Globus pallidus (tissue), 1 donor: ENCODE results near the gene SLC38A4.

Experiments used
- DNase-seq: peaks from one replicate; pipeline ENCODE4 v3.0.0-alpha.2; 2015; ENCODE audit warnings: low spot score

SLC38A4 gene

DNA sequence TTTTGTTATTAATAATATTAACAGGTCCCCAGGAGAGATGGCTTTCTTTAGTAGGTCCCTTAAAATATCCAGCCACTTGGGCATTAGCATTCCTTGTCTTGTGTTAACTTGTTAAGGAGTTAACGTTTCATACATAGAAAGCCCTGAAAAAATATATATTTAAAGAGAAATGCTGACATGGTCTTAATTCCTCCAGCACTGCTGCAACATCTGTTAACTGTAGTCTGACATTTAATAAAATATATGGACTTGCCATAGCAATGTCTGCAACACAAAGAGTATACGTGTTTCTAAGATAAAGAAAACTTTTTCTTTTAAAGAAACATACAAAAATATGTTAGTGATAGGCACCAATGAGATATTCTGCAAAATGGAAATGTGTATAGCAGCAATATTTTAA lies 10.0 kb downstream of the SLC38A4 start:
- DNase-seq, result no peak

DNA sequence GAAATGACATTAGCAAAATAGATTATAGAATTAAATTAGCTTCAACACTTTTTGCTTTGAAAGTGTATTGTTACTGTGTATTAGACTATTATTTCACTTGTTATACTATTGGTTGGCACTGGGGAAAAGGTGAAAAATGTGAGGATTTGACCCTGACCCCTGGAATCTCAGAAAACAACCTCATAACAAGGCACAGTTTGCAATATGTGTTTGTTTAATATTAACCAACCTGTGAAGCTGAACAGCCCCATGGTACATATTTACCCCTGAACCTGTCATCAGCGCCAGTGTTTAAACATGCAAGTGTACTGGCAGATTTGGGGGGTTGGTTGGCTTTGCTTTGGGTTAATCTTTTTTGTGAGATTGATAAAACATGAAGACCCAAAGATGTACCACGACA lies 11.7 kb downstream of the SLC38A4 start:
- DNase-seq, result no peak

DNA sequence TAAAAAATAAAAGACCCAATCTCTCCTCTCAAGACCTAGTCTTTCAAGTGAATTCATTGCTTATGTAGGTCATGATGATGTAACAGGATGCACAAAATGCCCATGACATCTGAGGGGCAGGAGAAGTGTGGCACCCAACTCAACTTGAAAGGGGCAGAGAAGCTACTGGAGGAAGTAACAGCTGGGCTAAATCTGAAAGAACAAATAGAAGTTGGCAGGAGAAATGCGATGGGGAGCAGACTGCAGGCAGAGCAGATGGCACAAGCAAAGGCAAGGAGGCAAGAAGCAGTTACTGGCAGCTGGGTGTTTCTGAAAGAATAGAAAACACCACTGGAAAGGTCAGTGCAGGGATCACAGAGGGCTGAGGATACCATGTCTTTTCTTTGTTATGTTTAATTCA lies 14.6 kb downstream of the SLC38A4 start:
- no peak for DNase-seq

DNA sequence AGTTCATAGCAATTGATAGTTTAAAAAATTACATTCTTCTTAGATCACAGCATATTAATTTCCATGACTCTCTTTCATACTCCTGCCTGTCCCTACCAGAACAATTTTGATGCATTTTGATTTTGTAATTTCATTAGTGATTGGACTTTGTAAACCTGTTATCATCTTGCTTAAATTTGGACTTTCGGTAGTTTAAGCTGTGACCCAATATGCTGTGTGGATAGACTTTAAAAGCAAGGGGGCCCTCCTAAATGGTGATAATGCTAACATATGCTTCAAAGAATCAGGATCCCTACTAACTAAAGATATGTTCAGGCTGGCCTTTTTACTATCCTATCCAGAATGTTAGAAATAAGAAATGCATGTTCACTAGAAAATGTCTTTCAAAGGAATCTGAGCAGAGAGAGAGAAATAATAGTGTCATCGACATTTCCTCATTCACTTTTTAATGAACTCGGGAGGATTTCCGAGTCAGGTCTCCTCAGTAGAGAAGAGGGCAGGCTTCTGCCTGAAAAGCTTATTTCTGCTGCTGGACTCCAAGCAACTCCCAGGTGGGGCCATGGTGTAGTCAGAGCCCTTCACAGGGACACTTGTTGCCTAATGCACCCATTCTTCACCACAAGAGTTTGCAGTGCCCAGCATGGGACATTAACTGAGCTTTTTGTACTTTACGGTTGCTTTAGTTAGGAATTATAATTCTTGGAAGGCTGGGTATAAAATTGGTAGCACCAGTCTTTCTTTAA lies 16.7 kb downstream of the SLC38A4 start:
- DNase-seq, result no peak

DNA sequence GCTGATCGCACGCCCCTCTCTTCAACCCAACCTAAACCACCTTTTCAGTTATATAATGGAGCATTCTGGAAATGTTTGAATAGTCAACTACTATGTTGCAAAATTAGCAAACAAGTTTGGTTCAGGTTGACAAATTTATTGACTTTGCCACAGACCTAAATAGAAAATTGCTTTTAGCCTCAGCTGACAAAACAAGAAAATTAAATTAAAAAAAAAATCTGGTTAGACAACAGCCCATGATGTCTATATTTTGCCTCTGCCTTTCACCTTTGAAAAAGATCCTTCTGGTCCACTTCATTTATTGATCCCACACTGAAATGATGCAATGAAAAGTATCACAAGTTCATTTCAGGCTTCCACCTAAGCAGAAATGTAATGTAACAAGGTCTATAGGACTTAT lies 17.5 kb downstream of the SLC38A4 start:
- DNase-seq, result no peak

DNA sequence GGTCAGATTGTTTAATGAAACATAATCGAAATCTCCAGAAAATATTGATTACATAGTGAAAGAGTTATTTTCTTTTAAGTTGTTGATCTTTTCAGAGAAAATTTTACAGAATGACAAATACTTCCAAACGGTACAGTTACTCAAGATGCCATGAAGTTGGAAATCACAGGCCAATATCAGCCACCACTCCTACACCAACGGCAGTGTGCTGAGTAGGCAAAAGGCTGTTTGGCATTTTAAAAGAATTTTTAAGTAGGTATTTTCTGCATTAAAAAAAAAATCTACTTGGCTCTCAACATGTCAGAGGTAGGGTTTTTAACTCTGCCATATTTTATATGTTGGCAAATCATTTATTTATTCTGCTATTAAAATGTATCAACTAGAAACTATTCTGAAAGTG lies 21.7 kb downstream of the SLC38A4 start:
- no peak for DNase-seq

DNA sequence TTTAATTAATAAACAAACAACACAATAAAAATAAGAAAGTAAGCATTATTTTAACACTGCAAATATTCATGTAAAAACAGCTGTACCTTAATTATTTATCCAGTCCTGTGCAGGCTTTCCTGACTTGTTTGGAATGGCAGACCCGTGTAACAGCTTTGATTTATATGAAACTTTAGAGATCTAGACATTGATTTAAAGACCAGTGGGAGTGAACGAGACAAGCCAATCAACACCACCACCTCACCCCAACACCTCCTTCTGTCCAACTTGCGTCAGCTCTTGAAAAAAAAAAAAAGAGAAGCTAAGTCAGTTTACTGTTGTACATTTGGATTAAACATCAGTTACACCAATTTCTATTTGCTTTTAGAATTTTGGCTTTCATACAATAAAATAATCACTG lies 22.3 kb downstream of the SLC38A4 start:
- no peak for DNase-seq

DNA sequence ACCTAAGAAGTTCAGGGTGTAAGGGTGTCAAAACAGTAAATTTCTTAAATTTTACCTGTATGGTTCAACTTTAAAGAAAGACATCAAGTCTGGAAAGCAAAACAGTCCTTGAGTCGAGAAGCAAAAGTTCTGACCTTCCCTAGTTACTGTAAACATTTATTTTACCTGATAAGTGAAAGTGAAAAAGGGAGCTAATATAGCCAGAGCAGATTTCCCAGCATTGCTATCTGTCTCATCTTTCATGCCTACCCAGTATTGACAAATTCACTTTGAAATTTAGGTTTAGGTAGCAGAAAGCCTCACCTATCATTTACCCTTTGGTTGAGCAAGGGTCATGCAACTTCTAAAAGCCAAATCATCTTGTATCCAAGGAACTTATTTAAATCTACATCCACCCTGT lies 24.5 kb downstream of the SLC38A4 start:
- no peak for DNase-seq

DNA sequence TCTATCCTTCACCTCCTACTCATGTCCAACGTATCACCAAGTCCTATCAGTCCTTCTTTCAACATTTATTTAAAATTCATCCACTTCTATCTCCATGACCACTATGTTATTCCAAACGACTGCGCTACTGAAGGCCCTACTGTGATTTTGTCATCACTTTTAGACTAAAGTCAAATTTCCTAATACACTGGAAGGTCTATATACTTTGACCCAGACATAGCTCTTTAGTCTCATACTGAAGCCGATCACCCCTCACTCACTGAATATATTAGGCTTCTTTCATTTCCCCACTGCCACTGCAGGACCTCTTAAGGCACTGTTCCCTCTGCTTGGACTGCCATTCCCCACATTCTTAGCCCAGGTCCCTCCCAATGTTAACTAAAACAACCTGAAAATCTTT lies 25.6 kb downstream of the SLC38A4 start:
- no peak for DNase-seq

DNA sequence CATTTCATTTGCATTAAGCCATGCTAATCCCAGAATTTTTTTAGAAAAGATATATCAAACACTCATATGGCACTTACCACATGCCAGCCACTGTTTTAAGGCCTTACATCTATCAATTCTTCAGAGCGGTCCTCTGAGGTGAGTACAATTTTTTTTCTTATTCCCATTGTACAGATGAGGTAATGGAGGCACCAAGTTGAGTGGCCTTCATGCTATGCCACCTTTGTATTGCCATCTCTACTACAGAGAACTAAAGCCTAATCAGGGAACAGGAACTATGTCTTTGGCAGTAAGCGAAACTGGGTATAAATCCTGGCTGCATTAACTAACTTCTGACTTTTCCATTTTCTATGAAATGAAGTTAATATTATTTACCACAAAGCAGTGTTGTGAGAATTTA lies 27.1 kb downstream of the SLC38A4 start:
- no peak for DNase-seq

DNA sequence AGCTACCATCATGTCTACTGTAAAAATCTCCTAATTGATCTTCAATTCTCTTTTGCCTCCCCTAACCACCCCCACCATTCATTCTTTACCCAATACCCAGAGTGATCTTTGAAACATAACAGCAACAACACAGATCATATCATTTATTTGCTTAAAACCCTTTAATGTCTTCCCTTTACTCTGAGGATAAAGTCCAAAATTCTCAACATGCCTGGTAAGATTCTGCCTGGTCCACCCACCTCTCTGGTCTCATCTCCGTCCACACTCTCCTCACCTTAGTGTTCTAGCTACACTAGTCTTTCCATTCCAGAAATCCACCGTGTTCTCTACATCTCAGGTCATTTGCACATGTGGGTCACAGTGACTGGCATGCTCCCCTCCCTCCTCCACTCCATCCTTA lies 27.7 kb downstream of the SLC38A4 start:
- no peak for DNase-seq

DNA sequence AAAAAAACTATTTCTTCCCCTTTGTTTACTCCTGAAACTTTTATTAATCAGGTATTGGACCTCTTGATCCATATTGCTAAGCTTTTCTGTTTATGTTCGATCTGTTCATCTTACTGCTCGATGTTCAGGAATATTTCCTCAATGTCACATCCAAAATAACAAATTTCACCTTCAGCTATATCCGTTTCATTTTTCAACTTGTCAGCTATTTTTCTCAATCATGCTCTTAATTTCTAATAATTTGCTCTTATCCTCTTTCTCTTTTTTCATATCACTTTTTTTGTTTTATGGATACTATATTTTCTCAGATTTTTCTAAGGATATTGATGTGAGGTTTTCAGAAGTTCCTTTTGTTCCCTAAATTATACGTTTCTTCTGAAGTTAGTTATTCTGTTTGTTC lies 29.8 kb downstream of the SLC38A4 start:
- no peak for DNase-seq

DNA sequence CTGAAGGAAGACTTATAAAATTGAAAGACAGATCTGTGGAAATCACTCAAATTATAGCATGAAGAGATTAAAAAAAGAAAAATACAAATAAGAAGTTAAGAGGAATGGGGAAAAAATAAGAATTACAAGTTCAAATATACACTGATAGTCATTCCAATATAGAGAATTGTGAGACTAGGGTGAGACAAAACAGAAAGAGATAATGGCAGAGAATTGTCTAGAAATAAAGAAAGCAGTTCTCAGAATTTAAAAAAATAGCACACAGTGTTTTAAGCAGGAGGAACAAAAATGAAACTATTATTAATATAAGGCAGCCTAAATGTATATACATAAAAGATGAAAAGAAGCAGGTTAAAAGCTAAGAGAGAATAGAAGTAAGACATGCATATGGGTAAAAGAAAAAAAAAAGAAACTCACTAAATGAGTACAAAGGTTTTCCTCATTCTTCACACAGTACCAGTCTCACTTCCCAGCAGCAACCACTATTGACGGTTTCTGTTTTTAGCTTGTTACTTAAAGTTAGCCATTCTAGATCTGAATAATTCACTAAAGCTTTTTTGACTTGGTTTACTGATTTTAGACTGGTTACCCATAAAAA lies 31.1 kb downstream of the SLC38A4 start:
- DNase-seq, result no peak

DNA sequence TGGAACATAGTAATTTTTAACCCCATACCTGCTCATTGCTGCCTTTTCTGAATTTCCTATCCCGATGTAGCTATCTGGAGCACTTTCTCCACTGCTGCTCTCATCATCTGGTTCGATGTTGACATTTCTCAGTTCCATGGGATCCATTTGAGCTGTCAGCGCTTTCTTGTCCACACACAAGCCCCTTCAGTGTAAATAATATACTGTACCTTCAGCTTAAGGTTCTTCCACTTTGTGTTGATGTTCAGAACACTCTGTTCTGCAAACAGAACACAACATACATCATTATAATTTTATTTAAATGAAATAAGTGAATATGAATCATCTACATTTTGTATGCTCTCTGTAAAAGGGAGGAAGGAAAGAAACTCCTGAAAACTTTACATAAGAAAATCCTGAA lies 32.9 kb downstream of the SLC38A4 start:
- DNase-seq, result no peak

DNA sequence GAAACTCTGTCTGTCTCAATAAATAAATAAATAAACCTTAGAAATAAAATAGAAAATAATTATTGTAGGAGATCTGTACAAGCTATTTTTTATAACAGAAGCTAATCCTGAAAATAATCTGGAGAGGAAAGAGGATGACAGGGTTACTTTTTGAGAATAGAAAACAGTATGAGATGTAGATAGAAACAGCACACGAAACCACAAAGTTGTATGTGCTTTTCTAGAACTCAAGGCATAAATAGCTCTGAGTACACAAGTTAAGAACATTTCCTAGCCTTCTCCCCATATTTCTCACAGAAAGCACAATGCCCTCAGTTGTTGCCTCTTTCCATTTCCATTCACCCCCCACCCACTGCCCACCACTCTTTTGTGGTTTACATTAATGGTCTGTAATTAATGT lies 35.7 kb downstream of the SLC38A4 start:
- DNase-seq, result no peak

DNA sequence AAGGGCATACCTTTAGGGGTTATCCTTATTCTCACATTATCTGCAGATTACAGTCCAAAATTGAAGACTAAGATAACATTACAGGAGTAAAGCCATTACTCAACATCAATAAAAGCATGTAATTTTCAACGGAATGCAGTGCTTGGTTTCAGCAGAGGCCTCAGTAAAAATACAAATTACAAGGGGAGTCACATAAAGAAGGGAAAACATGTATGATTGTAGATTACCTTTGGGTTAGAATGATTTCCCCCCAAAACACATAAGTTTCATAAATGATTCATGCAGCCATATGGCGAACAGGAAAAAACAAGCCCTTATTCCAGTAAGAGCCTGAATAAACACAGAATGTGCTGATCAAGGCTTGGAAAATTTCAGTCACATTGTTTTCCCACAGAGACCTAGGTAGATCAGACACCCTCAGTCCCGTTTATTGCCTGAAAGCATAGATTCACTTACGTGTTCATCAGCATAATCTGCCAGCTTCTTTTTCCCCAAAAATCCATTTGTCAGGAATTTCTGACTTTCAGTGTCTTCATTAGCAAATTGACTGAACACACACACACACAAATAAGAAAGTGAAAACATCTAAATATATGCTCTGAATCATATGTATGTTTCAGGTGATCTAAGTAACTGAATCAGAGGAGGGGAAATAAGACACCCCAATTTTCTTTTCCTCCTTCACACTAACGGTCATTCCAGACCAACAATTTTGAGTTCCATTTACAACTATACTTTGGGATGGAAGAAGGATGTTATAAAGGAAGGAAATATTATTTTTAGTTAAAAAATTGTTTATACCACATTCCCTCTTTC lies 37.5 kb downstream of the SLC38A4 start:
- DNase-seq, result no peak

DNA sequence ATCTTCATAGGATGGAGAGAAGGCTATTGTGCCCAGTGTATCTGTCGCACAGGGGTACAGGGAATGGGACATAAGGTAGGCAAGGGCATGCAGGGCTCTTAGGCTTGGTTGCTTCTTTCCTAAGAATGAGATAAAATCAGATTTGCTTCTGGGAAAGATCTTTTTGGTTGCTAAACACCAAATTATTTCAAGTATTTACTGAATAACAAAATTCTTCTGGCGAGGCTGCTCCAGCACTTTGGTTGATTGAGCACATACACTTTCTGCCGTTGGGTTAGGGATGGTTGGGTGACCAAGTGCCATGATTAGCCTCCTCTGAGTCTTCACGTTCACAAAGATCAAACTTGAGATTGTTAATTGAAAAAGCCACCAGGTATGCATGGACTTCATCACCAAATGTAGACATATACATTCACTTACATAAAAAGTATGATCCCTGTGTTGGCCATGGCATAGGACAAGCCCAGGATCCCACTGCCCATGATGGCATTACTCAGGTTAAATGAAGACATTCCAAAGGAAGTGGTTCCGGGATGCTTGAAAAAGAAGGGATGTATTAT lies 38.2 kb downstream of the SLC38A4 start:
- DNase-seq, result no peak

DNA sequence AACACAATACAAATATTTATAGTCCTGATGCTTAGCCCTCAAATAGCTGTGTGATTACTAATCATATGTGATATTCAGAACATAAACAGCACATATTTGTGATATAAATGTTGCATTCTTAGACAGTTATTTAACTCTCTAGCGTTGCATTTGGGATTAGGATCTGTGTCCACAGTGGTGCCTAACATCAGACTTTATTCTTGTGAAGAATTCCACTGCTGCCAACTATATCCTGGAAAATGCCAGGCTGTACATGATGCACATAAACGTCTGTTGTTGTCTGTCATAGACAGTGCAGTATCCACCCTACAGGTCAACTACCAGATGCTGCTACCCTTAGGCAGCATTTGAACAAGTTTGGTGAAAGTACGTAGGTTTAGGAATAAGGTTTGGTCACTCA lies 39.0 kb downstream of the SLC38A4 start:
- DNase-seq, result no peak

DNA sequence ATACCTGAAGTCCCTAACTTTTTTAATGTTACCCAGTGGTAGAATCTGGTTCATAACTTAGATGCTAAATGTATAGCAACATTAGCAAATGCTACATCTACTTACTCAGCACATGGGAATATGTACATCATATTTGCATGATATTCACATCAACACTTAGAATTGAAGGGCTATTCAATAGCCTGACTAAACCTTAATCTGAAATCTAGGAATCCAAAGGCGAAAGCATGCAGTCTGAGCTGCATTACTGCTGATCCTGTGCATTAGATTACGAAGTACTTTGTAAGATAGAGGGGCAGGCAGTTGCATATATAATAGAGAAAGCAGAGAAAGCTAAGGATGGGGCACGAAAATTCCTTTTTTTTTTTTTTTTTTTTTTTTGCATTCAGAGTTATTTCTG lies 40.4 kb downstream of the SLC38A4 start:
- DNase-seq, result no peak

DNA sequence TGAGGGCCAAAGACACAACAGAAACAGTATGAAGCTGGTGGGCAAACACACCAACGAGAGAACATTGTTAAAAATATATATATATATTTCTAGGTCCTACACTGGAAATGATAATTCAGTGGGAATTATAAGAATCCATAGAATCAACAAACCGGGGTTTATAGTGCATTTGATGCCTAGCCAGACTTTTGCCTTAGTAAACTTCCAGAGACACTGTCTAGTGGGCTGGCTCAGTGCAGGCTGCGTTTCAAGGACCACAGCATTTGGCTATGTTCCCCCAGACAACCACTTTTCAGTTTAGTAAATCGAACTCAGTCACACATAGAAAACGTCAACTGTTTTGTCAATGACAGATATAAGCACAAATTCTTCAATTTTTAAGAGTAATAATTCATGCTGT lies 41.9 kb downstream of the SLC38A4 start:
- no peak for DNase-seq

DNA sequence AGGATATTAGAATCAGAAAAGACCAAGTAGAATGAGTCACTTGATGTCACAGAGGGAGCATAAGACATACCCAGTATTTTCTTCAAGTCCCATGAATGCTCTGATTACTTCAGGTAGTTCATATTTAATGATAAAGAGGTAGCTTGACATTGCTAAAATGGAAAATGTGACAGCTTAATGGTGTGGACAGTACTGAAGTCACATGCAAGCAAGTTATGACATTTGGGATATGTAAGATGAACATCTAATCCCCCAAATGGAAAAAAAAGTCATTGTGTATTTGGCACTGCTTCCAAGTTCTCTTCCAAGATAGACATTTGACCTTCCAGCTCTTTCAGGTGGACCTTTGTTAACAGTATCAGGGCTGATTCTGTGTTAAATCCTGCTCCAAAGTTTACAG lies 45.9 kb downstream of the SLC38A4 start:
- DNase-seq, result no peak

DNA sequence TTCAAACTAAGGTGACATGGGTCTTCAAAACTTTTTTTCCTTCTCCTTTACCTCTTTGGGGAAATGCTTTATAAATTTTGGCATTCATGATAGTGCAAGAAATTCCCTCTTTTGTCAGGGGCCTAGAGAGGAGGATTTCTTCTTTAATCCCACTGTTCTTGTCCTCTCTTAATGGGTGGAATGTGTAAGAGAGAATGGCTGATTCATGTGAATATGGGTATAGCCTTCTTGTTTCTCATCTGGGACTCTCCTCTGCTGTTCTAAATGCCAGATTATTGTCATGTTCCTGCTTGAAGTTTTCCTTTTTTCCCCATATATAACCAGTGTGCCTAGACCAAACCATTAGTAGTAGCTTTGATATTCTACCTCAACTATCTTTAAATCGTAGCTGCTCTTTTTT lies 46.7 kb downstream of the SLC38A4 start:
- DNase-seq, result no peak

DNA sequence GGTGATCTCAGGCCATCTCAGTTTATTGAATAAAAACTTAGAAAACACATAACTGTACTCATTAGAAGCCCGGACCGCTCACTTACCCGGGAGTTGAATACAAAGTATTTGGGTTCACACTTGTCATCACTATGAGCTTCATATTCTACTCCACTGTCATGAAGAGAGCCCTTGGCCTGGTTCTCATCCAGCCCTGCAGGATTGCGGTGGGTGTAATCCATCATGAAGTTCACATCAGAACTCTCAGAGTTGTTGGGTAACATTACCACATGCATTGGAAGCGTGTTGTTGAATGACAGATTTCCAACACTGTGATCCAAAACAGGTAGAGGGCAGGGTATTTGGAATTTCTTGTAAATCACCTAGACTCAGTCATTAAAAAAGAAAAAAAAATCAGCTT lies 47.4 kb downstream of the SLC38A4 start:
- DNase-seq, result no peak
